ENCODE measurements around the gene HUS1. TPM values are rescaled to one million over a fixed set of nuclear protein-coding genes. Genes with fewer than 3 reads are reported as not detected.

HUS1 gene
- 14.1 to 22.1 TPM (median 18.3 TPM) in 5 replicates for total RNA-seq (2022; extraction: Qiagen RNA extraction)

GRCh38 chr7:47979145-47979831 lies at the start of gene HUS1:
Gene HUS1, minus strand, starts transcription at chr7:47979615. Its CDS starts 96 bp downstream, at chr7:47979519.

GRCh38 chr7:48028938-48029337 lies 49.5 kb upstream of the HUS1 start, which contains the start of gene SUN3:
Gene SUN3, minus strand, starts transcription at chr7:48029107. Its CDS starts 169 bp downstream, at chr7:48028938.

GRCh38 chr7:47948141-47948790 lies 31.1 kb downstream of the HUS1 start, which contains the start of gene PKD1L1:
Gene PKD1L1, minus strand, starts transcription at chr7:47948466. Its CDS starts 26 bp downstream, at chr7:47948440.

Other genes starting within 250 kb of the HUS1 start
- 0.03 to 0.36 TPM (median 0.21 TPM) in 4 of 5 replicates, not detected in the other for gene PKD1L1, start 31.1 kb downstream of the HUS1 start, total RNA-seq (2022; extraction: Qiagen RNA extraction)
- gene SUN3, start 49.5 kb upstream of the HUS1 start, total RNA-seq (2022; extraction: Qiagen RNA extraction): 0.13 to 0.16 TPM in 2 of 5 replicates, not detected in the others
- gene C7orf57, start 55.9 kb upstream of the HUS1 start, total RNA-seq (2022; extraction: Qiagen RNA extraction): 0.27 to 0.35 TPM (median 0.27 TPM) in 5 replicates
- 57.5 to 83.6 TPM (median 68.0 TPM) in 5 replicates for gene UPP1, start 109.7 kb upstream of the HUS1 start, total RNA-seq (2022; extraction: Qiagen RNA extraction)
- gene ABCA13, start 191.8 kb upstream of the HUS1 start, total RNA-seq (2022; extraction: Qiagen RNA extraction): 0.01 to 0.06 TPM (median 0.05 TPM) in 5 replicates

All from A549 treated with dexamethasone at 1 μM for 4 hours (cell line).